H1 (cell line): ENCODE measurements around the gene MLPH. TPM values are rescaled to one million over a fixed set of nuclear protein-coding genes. Genes with fewer than 3 reads are reported as not detected.

Source experiments
- CTCF ChIA-PET: fragments of 300-600 bp; sonication (Branson Sonifier 250); formaldehyde crosslinking; loops from one replicate; lab custom pipeline; 2021; ENCODE audit not compliant: partially characterized antibody; lab: Charles Lee
- POLR2A ChIA-PET: fragments of 300-600 bp; sonication (Branson Sonifier 250); formaldehyde crosslinking; loops from one replicate; lab custom pipeline; 2021; ENCODE audit warnings: inconsistent platforms; ENCODE audit not compliant: partially characterized antibody; lab: Charles Lee
- DNase-seq, 2 experiments: peaks; one replicate each; pipeline versions ENCODE4 v3.0.0 to v3.0.0-alpha.2; 2010 to 2022; ENCODE audit warnings: low spot score in 2 of 2, low read depth in 1 of 2, mixed read lengths in 1 of 2
- FAIRE-seq: peaks from 2 replicates; lab custom pipeline; 2011; peaks lifted over from hg19 to GRCh38; lab: Jason Lieb, UNC
- H2AFZ ChIP-seq: 2 replicates; pipeline ENCODE4 v1.8.1; 2012; ENCODE audit warnings: low read length, inconsistent platforms
- H2AK5ac ChIP-seq: 2 replicates; pipeline ENCODE4 v1.6.1; 2013; ENCODE audit warnings: low read depth, low read length
- H2BK120ac ChIP-seq: replicated peaks from 2 replicates; pipeline ENCODE3; 2013; ENCODE audit warnings: low read depth, low read length, inconsistent platforms
- H2BK12ac ChIP-seq: 2 replicates; pipeline ENCODE4 v1.6.1; 2013; ENCODE audit warnings: low read depth, low read length
- H2BK15ac ChIP-seq: 2 replicates; pipeline ENCODE4 v1.6.1; 2013; ENCODE audit warnings: low read length
- H2BK20ac ChIP-seq: 2 replicates; pipeline ENCODE4 v1.6.1; 2013; ENCODE audit warnings: low read length
- H2BK5ac ChIP-seq: 2 replicates; pipeline ENCODE4 v1.6.1; 2013; ENCODE audit warnings: low read depth, low read length
- H3K14ac ChIP-seq: 2 replicates; pipeline ENCODE4 v1.6.1; 2013; ENCODE audit warnings: inconsistent platforms; ENCODE audit not compliant: insufficient read length
- H3K18ac ChIP-seq: 2 replicates; pipeline ENCODE4 v1.6.1; 2013; ENCODE audit warnings: low read length; ENCODE audit errors: extremely low read depth
- H3K23ac ChIP-seq: 2 replicates; pipeline ENCODE4 v1.6.1; 2013; ENCODE audit warnings: inconsistent platforms; ENCODE audit not compliant: insufficient read length
- H3K23me2 ChIP-seq: 2 replicates; pipeline ENCODE4 v1.6.1; 2013; ENCODE audit warnings: low read depth, low read length
- H3K27ac ChIP-seq: 2 replicates; pipeline ENCODE4 v1.6.1; 2011; ENCODE audit warnings: low read depth, low read length, inconsistent platforms
- H3K27me3 ChIP-seq, 4 experiments: replicated peaks in 1 of 4; 1 replicate in 1 of 4; 2 replicates in 3 of 4; pipeline versions ENCODE4 v1.6.1 to v1.8.1; 2011 to 2013; ENCODE audit warnings: low read length in 3 of 4, mild to moderate bottlenecking in 3 of 4, inconsistent platforms in 2 of 4, mixed read lengths in 2 of 4, moderate library complexity in 1 of 4; ENCODE audit not compliant: control insufficient read depth in 3 of 4, insufficient read depth in 3 of 4; ENCODE audit errors: extremely low read depth in 1 of 4
- H3K36me3 ChIP-seq, 4 experiments: 2 replicates each; pipeline versions ENCODE4 v1.6.1 to v1.8.1; 2011 to 2013; ENCODE audit warnings: mild to moderate bottlenecking in 4 of 4, low read length in 3 of 4, moderate library complexity in 2 of 4, control low read depth in 1 of 4, inconsistent platforms in 1 of 4; ENCODE audit not compliant: insufficient read depth in 4 of 4, control insufficient read depth in 2 of 4
- H3K4ac ChIP-seq: replicated peaks from 2 replicates; pipeline ENCODE3; 2013; ENCODE audit warnings: low read length, low read depth, mixed read lengths, inconsistent platforms; ENCODE audit not compliant: insufficient read length
- H3K4me1 ChIP-seq, 4 experiments: replicated peaks in 1 of 4; 1 replicate in 1 of 4; 2 replicates in 3 of 4; pipeline versions ENCODE4 v1.6.1 to v1.8.1; 2011 to 2013; ENCODE audit warnings: low read length in 3 of 4, inconsistent platforms in 2 of 4, mixed read lengths in 1 of 4; ENCODE audit not compliant: insufficient read depth in 4 of 4, control insufficient read depth in 3 of 4
- H3K4me2 ChIP-seq, 2 experiments: 2 replicates each; pipeline versions ENCODE4 v1.6.1 to v1.8.1; 2011 to 2013; ENCODE audit warnings: low read depth in 2 of 2, low read length in 2 of 2, control low read depth in 1 of 2, inconsistent platforms in 1 of 2, mild to moderate bottlenecking in 1 of 2; ENCODE audit not compliant: insufficient read depth in 1 of 2
- H3K4me3 ChIP-seq, 4 experiments: fragments of 200-600, 300-600 bp in 1 of 4; sonication (generic), shearing (Covaris generic), sonication (Bioruptor Twin) in 1 of 4; 2 replicates each; pipeline versions ENCODE4 v1.5.1 to v1.8.1; 2011 to 2016; ENCODE audit warnings: low read length in 4 of 4, low read depth in 3 of 4, control low read depth in 2 of 4, inconsistent platforms in 2 of 4, mild to moderate bottlenecking in 2 of 4, mixed read lengths in 1 of 4, moderate library complexity in 1 of 4; ENCODE audit not compliant: insufficient read depth in 2 of 4; ENCODE audit errors: extremely low read depth in 1 of 4
- H3K56ac ChIP-seq: replicated peaks from 2 replicates; pipeline ENCODE3; 2013; ENCODE audit warnings: low read depth, mild to moderate bottlenecking, mixed read lengths, low read length, inconsistent platforms; ENCODE audit not compliant: insufficient read length
- H3K79me1 ChIP-seq: 2 replicates; pipeline ENCODE4 v1.6.1; 2013; ENCODE audit warnings: low read depth, low read length, control low read depth
- H3K79me2 ChIP-seq, 2 experiments: 2 replicates each; pipeline versions ENCODE4 v1.6.1 to v1.8.1; 2012 to 2013; ENCODE audit warnings: low read length in 2 of 2, mild to moderate bottlenecking in 2 of 2, inconsistent platforms in 1 of 2; ENCODE audit not compliant: insufficient read depth in 2 of 2, control insufficient read depth in 1 of 2
- H3K9ac ChIP-seq, 4 experiments: replicated peaks in 1 of 4; 1 replicate in 1 of 4; 2 replicates in 3 of 4; pipeline versions ENCODE4 v1.6.1 to v1.8.1; 2011 to 2013; ENCODE audit warnings: low read depth in 3 of 4, low read length in 3 of 4, control low read depth in 2 of 4, mild to moderate bottlenecking in 2 of 4, moderate library complexity in 2 of 4, inconsistent platforms in 1 of 4; ENCODE audit errors: extremely low read depth in 1 of 4
- H3K9me3 ChIP-seq, 2 experiments: 2 replicates each; pipeline versions ENCODE4 v1.6.1 to v1.8.1; 2012 to 2013; ENCODE audit warnings: mild to moderate bottlenecking in 2 of 2, moderate library complexity in 2 of 2, control low read depth in 1 of 2, inconsistent platforms in 1 of 2, low read depth in 1 of 2, low read length in 1 of 2, mixed read lengths in 1 of 2; ENCODE audit not compliant: insufficient read depth in 2 of 2
- H4K20me1 ChIP-seq, 2 experiments: replicated peaks in 1 of 2; 2 replicates each; pipeline versions ENCODE3 to v1.8.1; 2011 to 2013; ENCODE audit warnings: inconsistent platforms in 2 of 2, low read length in 2 of 2, mild to moderate bottlenecking in 1 of 2; ENCODE audit not compliant: insufficient read depth in 2 of 2, control insufficient read depth in 1 of 2
- H4K5ac ChIP-seq: 2 replicates; pipeline ENCODE4 v1.6.1; 2013; ENCODE audit warnings: low read length, low read depth, mixed read lengths, inconsistent platforms; ENCODE audit not compliant: insufficient read length
- H4K8ac ChIP-seq: 2 replicates; pipeline ENCODE4 v1.8.0; 2013; ENCODE audit warnings: mild to moderate bottlenecking, moderate library complexity, low read length, inconsistent platforms; ENCODE audit not compliant: insufficient read depth; ENCODE audit errors: extremely low read depth
- H4K91ac ChIP-seq: replicated peaks from 2 replicates; pipeline ENCODE3; 2013; ENCODE audit warnings: low read length, mixed read lengths, inconsistent platforms; ENCODE audit not compliant: insufficient read length
- NANOG ChIP-seq: IDR thresholded peaks from 2 replicates; pipeline ENCODE4 v1.6.1; 2011; ENCODE audit warnings: low read length, low read depth, mild to moderate bottlenecking, inconsistent platforms; ENCODE audit not compliant: insufficient read depth, poor library complexity, severe bottlenecking
- SP4 ChIP-seq: IDR thresholded peaks from 2 replicates; pipeline ENCODE4 v1.6.1; 2012; ENCODE audit warnings: low read length, inconsistent platforms
- WGBS, 2 experiments: shearing (Covaris generic) in 1 of 2; methylation state at CpG; one replicate each; pipeline versions ENCODE4 v1.1.6 to v1.1.7; 2013 to 2015; ENCODE audit warnings: low lambda C conversion rate in 2 of 2, mixed read lengths in 2 of 2, inconsistent platforms in 1 of 2, low coverage in 1 of 2, missing lambda C conversion rate in 1 of 2; ENCODE audit not compliant: insufficient replicate concordance in 2 of 2, insufficient coverage in 1 of 2, insufficient read length in 1 of 2; ENCODE audit errors: extremely low coverage in 1 of 2, missing lambda C conversion rate in 1 of 2; 5-methylcytosine and 5-hydroxymethylcytosine counted together
- polyA plus RNA-seq, 7 experiments: library from polyadenylated mRNA; depleted of rRNA in 3 of 7; stranded (reverse) in 5 of 7; unstranded in 2 of 7; fragments of >200 nt in 5 of 7; fragments of 200-250 nt in 2 of 7; gene quantifications; 1 replicate in 5 of 7; 2 replicates in 1 of 7; 4 replicates in 1 of 7; pipeline versions ENCODE4 v1.2.1 to v1.2.3, GENCODE V29; 2011 to 2013; ENCODE audit warnings: missing spikeins in 2 of 7, mixed read lengths in 2 of 7
- total RNA-seq: library from RNA; stranded (reverse); fragmentation: NEBNext Ultra II Directional; extraction: Animal tissue kit (Norgen Biotek cat#: 25700); gene quantifications from 2 replicates; pipeline ENCODE4 v1.2.1, GENCODE V29; 2021

The MLPH gene
- total and polyA plus RNA-seq, 2 of the 8 experiments (the other 6 are each of a cell fraction or from before 2014, with no cell fraction given), result 12.7 to 17.0 TPM

- no peak overlapping the region for H2BK15ac ChIP-seq
- TF ChIP-seq SP4 (no peak), NANOG (no peak)
These were observed 28.1 kb downstream of the MLPH start for GRCh38 chr2:237515166-237515565.

More at GRCh38 chr2:237515166-237515565, 28.1 kb downstream of the MLPH start:
- Histone ChIP-seq H3K14ac (no peak overlapping the region), H3K4me1 (peaks cover 0 to 3% (median 1%) of the 10 kb centered on the region in 4 experiments; a peak in 3 of 7 replicates), H3K18ac (no peak overlapping the region), H3K4ac (no peak overlapping the region), H3K23ac (no peak overlapping the region), H2AFZ (no peak overlapping the region), H3K4me3 (no peak overlapping the region), H3K79me1 (no peaks in the 10 kb centered on the region), H3K56ac (no peak overlapping the region), H4K91ac (no peak overlapping the region), H2AK5ac (no peak overlapping the region), H3K79me2 (no peaks in the 10 kb centered on the region), H3K4me2 (no peak overlapping the region), H2BK120ac (no peak overlapping the region), H3K27me3 (no peaks in the 10 kb centered on the region), H2BK12ac (no peak overlapping the region), H2BK20ac (no peak overlapping the region), H3K23me2 (peaks cover 18% of the 10 kb centered on the region; the same call in 1 of the 2 replicates), H2BK5ac (no peak overlapping the region), H4K20me1 (peaks cover 0 to 8% of the 10 kb centered on the region in 2 experiments), H3K9me3 (no peaks in the 10 kb centered on the region), H4K8ac (no peak overlapping the region), H3K9ac (no peak overlapping the region), H4K5ac (no peak overlapping the region), H3K27ac (no peak overlapping the region), H3K36me3 (0 out of 8 replicates have a peak, but pooled peaks cover 0 to 5% (median under 1%) of the 10 kb centered on the region in 4 experiments)
- DNase-seq (no peak), FAIRE-seq (no peak)
- ChIA-PET CTCF (interaction anchor here (0.5 to 6.6 kb wide), 5 partner anchors 26 to 382 kb away, joined by 3 to 107 read pairs (median 3); no protein-coding TSS in a partner anchor), POLR2A (interaction anchor here (0.9 to 1.3 kb wide), 2 partner anchors 8 to 10 kb away, joined by 3 to 4 read pairs; no protein-coding TSS in a partner anchor)
- 95% methylated on average over 16 of the region's 16 CpGs; no CpG with 5 or more reads in 1 of the 2 experiments for WGBS, 2 experiments
